VCaP (cell line): Measurements from ENCODE around the gene CAMK1G.
A peak's percentile ranks its signal among the peaks of the same experiment; 100 is the strongest.

Experiments used
- H3K27ac ChIP-seq: fragments of 450-650 bp; 2 replicates; pipeline ENCODE4 v1.5.1; 2017
- TF ChIP-seq, protein P1 (sequence below): fragments of 450-650 bp; conservative IDR thresholded peaks from 2 replicates; pipeline ENCODE4 v1.5.1; 2017; ENCODE audit warnings: mild to moderate bottlenecking, moderate library complexity

The CAMK1G gene

DNA sequence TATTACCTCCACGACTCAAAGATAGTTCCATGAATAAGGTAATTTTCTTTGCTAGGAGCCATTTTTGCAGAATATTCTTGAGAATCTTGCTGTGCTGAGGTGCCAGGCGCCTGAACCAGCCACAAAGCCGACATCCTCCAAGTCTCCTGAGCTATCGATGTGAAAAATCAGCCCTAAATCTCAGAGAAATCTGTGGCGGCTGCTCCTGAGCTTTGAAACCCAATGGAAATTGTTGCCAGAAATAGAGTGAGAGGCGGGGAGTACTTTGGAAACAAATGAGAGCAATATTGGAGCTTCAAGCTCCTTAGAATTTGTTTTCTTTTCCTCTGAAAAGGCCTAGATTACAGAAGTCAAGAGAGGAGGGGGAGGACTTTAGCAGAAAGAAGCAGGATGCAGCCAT is 6.3 kb downstream of the CAMK1G start:
- H3K27ac ChIP-seq, result no peak overlapping the region
- TF ChIP-seq, protein P1, sequence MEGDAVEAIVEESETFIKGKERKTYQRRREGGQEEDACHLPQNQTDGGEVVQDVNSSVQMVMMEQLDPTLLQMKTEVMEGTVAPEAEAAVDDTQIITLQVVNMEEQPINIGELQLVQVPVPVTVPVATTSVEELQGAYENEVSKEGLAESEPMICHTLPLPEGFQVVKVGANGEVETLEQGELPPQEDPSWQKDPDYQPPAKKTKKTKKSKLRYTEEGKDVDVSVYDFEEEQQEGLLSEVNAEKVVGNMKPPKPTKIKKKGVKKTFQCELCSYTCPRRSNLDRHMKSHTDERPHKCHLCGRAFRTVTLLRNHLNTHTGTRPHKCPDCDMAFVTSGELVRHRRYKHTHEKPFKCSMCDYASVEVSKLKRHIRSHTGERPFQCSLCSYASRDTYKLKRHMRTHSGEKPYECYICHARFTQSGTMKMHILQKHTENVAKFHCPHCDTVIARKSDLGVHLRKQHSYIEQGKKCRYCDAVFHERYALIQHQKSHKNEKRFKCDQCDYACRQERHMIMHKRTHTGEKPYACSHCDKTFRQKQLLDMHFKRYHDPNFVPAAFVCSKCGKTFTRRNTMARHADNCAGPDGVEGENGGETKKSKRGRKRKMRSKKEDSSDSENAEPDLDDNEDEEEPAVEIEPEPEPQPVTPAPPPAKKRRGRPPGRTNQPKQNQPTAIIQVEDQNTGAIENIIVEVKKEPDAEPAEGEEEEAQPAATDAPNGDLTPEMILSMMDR, result no peak

DNA sequence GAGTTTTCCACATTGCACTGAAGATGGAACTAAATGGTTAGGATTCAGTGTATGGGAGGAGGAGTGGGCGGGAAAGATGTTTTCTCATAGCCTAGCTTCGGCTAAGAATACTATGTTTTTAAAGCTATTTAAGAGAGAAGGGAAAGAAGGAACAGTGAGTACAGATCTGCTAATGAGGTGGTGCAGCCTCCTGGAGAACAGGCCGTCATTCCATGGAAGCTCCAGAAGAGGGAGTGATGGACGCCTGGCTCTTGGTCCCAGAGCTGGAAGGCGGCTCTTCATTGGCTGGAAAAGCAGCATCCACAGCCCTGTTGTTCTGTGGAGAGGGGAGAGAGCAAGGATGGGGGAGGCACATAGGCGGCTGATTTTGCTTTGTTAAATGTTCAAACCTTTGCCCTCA is 6.9 kb downstream of the CAMK1G start:
- no peak overlapping the region for H3K27ac ChIP-seq
- TF ChIP-seq, protein P1, result peak; percentile 76

DNA sequence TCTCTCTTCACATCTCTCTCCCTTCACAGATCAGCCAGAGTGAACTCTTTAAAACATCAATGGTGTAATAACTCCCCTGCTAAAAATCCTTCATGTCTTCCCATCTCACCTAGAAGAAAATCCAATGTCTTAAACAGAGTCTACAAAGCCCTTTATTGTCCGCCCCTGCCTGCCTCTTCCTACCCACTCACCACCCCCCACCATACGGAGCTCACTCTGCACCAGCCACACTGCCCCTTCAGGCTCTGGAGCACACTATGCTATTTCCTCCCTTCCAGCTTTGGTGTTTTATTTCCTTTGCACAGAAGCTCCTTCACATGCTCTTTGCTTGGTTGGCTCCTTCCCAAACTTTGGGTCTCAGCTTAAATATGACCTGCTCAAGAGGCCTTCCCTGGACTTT is 10.2 kb downstream of the CAMK1G start:
- H3K27ac ChIP-seq, result no peak overlapping the region
- TF ChIP-seq, protein P1, result no peak; the same call in 1 of the 2 replicates

DNA sequence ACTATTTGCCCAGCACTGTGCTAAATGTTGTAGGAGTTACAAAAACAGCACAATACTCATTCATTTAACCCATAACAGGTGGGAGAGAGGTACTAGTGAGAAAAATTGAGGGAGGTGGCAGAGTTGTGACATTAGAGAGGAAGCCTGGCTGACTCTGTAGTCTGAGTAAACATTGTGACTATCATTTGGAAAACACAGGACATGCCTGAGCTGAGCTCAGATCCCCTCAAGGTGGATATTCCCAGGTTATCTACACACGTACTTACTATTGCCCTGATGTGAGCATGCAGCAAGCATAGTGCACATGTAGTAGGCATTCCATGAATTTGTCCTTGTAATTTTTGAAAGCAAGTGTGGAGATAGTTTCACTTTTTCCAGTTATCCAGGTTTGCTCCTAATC is 10.9 kb downstream of the CAMK1G start:
- TF ChIP-seq, protein P1, result no peak

DNA sequence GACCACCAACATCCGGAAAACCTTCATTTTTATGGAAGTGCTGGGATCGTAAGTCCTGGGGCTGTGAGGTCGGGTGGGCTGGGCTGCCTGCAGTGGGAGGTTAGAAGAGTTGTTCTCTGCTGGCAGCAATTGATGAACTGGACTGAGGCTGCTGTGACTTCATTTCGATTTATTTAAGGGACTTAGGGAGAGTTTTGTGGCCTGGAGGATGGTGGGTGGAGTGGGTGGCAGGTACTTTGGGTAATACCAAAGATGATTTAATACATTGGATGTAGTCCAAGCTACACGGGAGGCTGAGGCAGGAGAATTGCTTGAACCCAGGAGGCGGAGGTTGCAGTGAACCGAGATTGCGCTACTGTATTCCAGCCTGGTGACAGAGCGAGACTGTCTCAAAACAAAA is 11.5 kb downstream of the CAMK1G start:
- TF ChIP-seq, protein P1, result no peak
- no peak overlapping the region for H3K27ac ChIP-seq

More for the DNA sequence above, 10.9 kb downstream of the CAMK1G start:
- no peak overlapping the region for H3K27ac ChIP-seq

DNA sequence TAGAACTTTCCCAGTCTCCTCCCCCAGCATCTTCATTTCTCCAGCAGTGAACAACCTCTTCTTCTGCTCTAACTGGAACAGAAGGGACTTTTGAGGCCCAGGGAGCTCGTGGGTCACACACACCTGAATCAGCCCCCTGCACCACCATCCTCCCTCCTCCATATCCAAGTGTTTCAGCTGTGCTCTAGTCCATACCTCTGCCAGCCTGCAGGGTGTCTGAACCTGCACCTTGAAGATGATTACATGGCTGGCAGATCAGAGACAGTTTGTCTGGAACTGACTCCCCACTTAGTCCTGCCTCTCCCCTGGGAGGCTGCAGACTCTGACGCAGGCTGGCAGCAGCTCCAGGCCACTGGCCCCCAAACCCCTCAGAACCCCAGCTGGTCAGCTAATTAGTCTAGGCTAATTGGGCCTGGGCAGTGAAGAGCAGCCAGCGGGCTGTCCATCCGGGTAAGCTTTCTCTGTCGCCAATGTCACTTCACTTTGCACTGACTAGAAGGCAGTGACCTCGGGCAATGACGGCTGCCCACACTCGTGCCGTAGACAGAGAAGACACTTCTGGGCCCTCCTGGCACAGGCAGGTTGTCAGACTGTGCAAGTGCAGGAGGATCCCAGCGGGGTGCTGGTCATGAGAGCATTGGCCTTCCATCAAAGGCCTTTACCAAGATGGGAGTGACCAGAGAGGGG is 12.2 kb downstream of the CAMK1G start:
- TF ChIP-seq, protein P1, result no peak
- H3K27ac ChIP-seq, result no peak overlapping the region

DNA sequence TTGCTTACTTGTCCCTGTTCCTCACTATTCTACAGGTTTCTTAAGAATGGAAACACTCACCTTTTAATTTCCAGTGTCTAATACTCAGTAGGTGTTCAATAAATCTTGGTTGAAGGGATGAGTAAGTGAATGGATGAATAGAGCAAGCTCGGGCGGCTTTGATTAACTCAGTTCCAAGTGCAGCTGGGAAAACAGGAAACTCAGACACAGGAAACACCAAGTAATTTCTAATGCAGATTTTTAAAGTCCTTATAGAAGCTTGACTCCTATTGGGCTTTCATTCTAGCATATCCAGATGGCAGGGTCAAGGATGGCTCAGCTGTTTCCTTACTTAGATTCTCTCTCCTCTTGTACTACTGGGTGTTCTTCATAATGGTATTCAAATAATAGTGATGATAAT is 14.0 kb downstream of the CAMK1G start:
- no peak overlapping the region for H3K27ac ChIP-seq
- TF ChIP-seq, protein P1, result no peak
